A549 (cell line): ENCODE results near the gene SWAP70.

ENCODE experiments used
- BHLHE40 ChIP-seq: IDR thresholded peaks from 2 replicates; pipeline ENCODE4 v1.6.1; 2012; ENCODE audit warnings: low read depth, low read length, inconsistent platforms
- CEBPB ChIP-seq, 2 experiments: fragments of >200 bp in 1 of 2; sonication (Bioruptor Twin) in 1 of 2; formaldehyde crosslinking in 1 of 2; IDR thresholded peaks; 2 replicates each; pipeline ENCODE4 v1.6.1; 2012 to 2016
- HDAC2 ChIP-seq: fragments of 200-600 bp; sonication (generic); IDR thresholded peaks from 2 replicates; pipeline ENCODE4 v1.6.1; 2016
- MAZ ChIP-seq: fragments of 150-350 bp; IDR thresholded peaks from 2 replicates; pipeline ENCODE4 v1.6.1; 2014; ENCODE audit warnings: antibody characterized with exemption, low read depth, low read length, borderline replicate concordance
- POLR2A ChIP-seq: IDR thresholded peaks from 2 replicates; pipeline ENCODE4 v1.6.1; 2012; ENCODE audit warnings: mild to moderate bottlenecking, low read length
- POLR2AphosphoS2 ChIP-seq: conservative IDR thresholded peaks from 2 replicates; pipeline ENCODE4 v1.6.1; 2012; ENCODE audit warnings: low read length, improper control_type of control experiment, inconsistent platforms
- RAD21 ChIP-seq, 2 experiments: fragments of >200 bp in 1 of 2; sonication (Bioruptor Twin) in 1 of 2; formaldehyde crosslinking in 1 of 2; IDR thresholded peaks in 1 of 2; conservative IDR thresholded peaks in 1 of 2; 2 replicates in 1 of 2; 3 replicates in 1 of 2; pipeline ENCODE4 v1.6.1; 2012 to 2018; ENCODE audit warnings: inconsistent platforms in 1 of 2
- ZFP36 ChIP-seq: fragments of 450-650 bp; IDR thresholded peaks from 2 replicates; pipeline ENCODE4 v1.6.1; 2014; ENCODE audit warnings: borderline replicate concordance; ENCODE audit not compliant: partially characterized antibody
- TF ChIP-seq, protein P1 (sequence below): fragments of >200 bp; sonication (Bioruptor Twin); formaldehyde crosslinking; IDR thresholded peaks from 3 replicates; pipeline ENCODE4 v1.5.1; 2016
- TF ChIP-seq, protein P2 (sequence below): fragments of 150-350 bp; IDR thresholded peaks from 2 replicates; pipeline ENCODE4 v1.6.1; 2014; ENCODE audit warnings: low read depth, mild to moderate bottlenecking, low read length

DNA sequence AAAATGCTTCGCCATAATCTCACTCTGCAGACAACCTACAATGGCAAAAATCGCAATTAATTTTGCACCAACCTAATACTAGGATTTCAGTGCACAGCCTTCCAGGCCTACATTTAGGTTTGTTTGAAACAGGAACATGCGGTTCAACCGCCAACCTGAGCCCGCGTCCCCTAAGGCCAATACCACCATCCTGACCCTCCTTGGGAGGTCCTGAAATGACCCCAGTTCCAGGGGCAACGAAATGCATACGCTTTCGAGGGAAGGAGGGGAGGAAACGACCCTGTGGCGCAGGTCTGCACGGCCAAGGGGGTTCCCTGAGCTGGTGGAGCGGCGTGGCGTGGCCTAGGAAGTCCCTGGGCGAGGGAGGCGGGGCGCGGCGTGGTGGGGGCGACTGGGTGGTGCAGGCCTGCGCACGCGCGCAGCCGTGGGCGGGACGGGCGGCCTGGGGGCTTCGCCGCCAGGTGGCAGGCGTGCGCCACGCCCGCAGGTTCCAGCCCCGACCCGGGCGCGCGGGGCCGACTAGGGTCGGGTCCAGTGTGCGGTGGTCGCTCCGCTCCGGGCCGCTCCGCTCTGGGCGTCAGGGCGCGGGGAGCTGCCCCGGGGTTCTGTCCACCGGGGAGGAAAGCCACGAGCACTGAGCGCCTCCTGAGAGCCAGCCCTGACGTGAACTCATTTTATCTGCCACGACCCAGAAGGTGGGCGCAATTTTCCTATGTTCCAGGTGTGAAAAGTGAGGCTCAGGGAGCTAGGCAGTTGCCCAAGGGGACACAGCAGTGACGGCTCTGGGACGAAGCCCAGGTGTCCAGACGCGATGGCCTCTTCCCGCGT is 94.1 kb downstream of the SWAP70 start:
- no peak for TF ChIP-seq ZFP36
- peak; percentile 82 for TF ChIP-seq POLR2A
- TF ChIP-seq, protein P1, sequence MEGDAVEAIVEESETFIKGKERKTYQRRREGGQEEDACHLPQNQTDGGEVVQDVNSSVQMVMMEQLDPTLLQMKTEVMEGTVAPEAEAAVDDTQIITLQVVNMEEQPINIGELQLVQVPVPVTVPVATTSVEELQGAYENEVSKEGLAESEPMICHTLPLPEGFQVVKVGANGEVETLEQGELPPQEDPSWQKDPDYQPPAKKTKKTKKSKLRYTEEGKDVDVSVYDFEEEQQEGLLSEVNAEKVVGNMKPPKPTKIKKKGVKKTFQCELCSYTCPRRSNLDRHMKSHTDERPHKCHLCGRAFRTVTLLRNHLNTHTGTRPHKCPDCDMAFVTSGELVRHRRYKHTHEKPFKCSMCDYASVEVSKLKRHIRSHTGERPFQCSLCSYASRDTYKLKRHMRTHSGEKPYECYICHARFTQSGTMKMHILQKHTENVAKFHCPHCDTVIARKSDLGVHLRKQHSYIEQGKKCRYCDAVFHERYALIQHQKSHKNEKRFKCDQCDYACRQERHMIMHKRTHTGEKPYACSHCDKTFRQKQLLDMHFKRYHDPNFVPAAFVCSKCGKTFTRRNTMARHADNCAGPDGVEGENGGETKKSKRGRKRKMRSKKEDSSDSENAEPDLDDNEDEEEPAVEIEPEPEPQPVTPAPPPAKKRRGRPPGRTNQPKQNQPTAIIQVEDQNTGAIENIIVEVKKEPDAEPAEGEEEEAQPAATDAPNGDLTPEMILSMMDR, result peak; percentile 92
- no peak for TF ChIP-seq CEBPB (IDR thresholded peaks at IDR 0.05)
- TF ChIP-seq HDAC2, result no peak
- TF ChIP-seq BHLHE40, result no peak
- no peak for TF ChIP-seq MAZ
- TF ChIP-seq, protein P2, sequence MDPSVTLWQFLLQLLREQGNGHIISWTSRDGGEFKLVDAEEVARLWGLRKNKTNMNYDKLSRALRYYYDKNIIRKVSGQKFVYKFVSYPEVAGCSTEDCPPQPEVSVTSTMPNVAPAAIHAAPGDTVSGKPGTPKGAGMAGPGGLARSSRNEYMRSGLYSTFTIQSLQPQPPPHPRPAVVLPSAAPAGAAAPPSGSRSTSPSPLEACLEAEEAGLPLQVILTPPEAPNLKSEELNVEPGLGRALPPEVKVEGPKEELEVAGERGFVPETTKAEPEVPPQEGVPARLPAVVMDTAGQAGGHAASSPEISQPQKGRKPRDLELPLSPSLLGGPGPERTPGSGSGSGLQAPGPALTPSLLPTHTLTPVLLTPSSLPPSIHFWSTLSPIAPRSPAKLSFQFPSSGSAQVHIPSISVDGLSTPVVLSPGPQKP, result no peak
- TF ChIP-seq RAD21 (conservative IDR thresholded peaks at IDR 0.05 in 1 of 2, IDR thresholded peaks at IDR 0.05 in 1 of 2), result peak; percentile 70 to 99; a peak in 4 of 5 replicates
- no peak for TF ChIP-seq POLR2AphosphoS2
